NCI-H1092 treated with DMSO at 0.1 percent for 48 hours (cell line): ENCODE measurements around the gene HDAC4.

Experiments used
- DNase-seq: peaks from one replicate; lab custom pipeline; 2025; lab: John Stamatoyannopoulos, UW

The HDAC4 gene

GRCh38 chr2:239216614-239217273 lies 184.1 kb downstream of the HDAC4 start:
- no peak for DNase-seq

- DNase-seq, result no peak
Measured at GRCh38 chr2:239215988-239216613, 184.7 kb downstream of the HDAC4 start.

- DNase-seq, result no peak
Measured at GRCh38 chr2:239215136-239215925, 185.5 kb downstream of the HDAC4 start.

GRCh38 chr2:239214725-239215124 lies 186.1 kb downstream of the HDAC4 start:
- DNase-seq, result no peak

GRCh38 chr2:239213643-239214101 lies 187.1 kb downstream of the HDAC4 start:
- DNase-seq, result no peak

GRCh38 chr2:239212929-239213642 lies 187.7 kb downstream of the HDAC4 start:
- no peak for DNase-seq

- no peak for DNase-seq
Measured at GRCh38 chr2:239212121-239212928, 188.5 kb downstream of the HDAC4 start.

- no peak for DNase-seq
Measured at GRCh38 chr2:239211396-239212094, 189.3 kb downstream of the HDAC4 start.

GRCh38 chr2:239209783-239210182 lies 191.0 kb downstream of the HDAC4 start:
- no peak for DNase-seq

GRCh38 chr2:239208465-239209180 lies 192.2 kb downstream of the HDAC4 start:
- peak; percentile 43 for DNase-seq

- no peak for DNase-seq
Measured at GRCh38 chr2:239206851-239207250, 194.0 kb downstream of the HDAC4 start.

GRCh38 chr2:239206042-239206441 lies 194.8 kb downstream of the HDAC4 start:
- DNase-seq, result no peak

- no peak for DNase-seq
Measured at GRCh38 chr2:239204876-239205468, 195.8 kb downstream of the HDAC4 start.

GRCh38 chr2:239204136-239204875 lies 196.5 kb downstream of the HDAC4 start:
- no peak for DNase-seq

GRCh38 chr2:239203443-239204135 lies 197.2 kb downstream of the HDAC4 start:
- no peak for DNase-seq

- DNase-seq, result no peak
Measured at GRCh38 chr2:239202836-239203235, 198.0 kb downstream of the HDAC4 start.

GRCh38 chr2:239202343-239202742 lies 198.5 kb downstream of the HDAC4 start:
- DNase-seq, result no peak

- DNase-seq, result no peak
Measured at GRCh38 chr2:239201884-239202283, 198.9 kb downstream of the HDAC4 start.

GRCh38 chr2:239201531-239201876 lies 199.3 kb downstream of the HDAC4 start:
- no peak for DNase-seq
